DLD1 (cell line): ENCODE results near the gene MDC1.
"Not testable (repeated sequence)": the region's sequence is repeated elsewhere in the genome, so short reads cannot be mapped to it uniquely, and the experiment has no call there.

Experiments
- in situ Hi-C: cut with HindIII; loops from 2 replicates; pipeline ENCODE4 v1.10.0; 2017; ENCODE audit warnings: low sequenced_read_pairs

Gene MDC1

GRCh38 chr6:30726506-30727413, 9.7 kb upstream of the MDC1 start:
- in situ Hi-C loops = loop anchor here (25.0 kb wide), 1 partner anchor 161 kb away; the partner anchor contains the start of gene DDR1

- in situ Hi-C loops = loop anchor here (25.0 kb wide), 1 partner anchor 161 kb away; the partner anchor contains the start of gene DDR1
Measured at GRCh38 chr6:30725713-30726505, 8.8 kb upstream of the MDC1 start.

GRCh38 chr6:30724906-30725667, 8.0 kb upstream of the MDC1 start:
- in situ Hi-C loops = loop anchor here (25.0 kb wide), 1 partner anchor 162 kb away; the partner anchor contains the start of gene DDR1

- in situ Hi-C loops = not testable (repeated sequence)
Measured at GRCh38 chr6:30723843-30724741, 7.0 kb upstream of the MDC1 start.

- in situ Hi-C loops = not testable (repeated sequence)
Measured at GRCh38 chr6:30723159-30723842, 6.2 kb upstream of the MDC1 start.

- in situ Hi-C loops = no loop called here
Measured at GRCh38 chr6:30722280-30723112, 5.4 kb upstream of the MDC1 start.

GRCh38 chr6:30722025-30722279, 4.9 kb upstream of the MDC1 start:
- in situ Hi-C loops = not testable (repeated sequence)

- in situ Hi-C loops = no loop called here
Measured at GRCh38 chr6:30721198-30722024, 4.3 kb upstream of the MDC1 start.

- in situ Hi-C loops = no loop called here
Measured at GRCh38 chr6:30720738-30721197, 3.7 kb upstream of the MDC1 start.

- in situ Hi-C loops = no loop called here
Measured at GRCh38 chr6:30719791-30720737, 3.0 kb upstream of the MDC1 start, which contains the start of gene TUBB. Gene TUBB (plus strand): TSS chr6:30720352. CDS start chr6:30720507, 155 bp downstream.

GRCh38 chr6:30719356-30719755, 2.3 kb upstream of the MDC1 start:
- in situ Hi-C loops = no loop called here

GRCh38 chr6:30717845-30718720, 1.0 kb upstream of the MDC1 start:
- in situ Hi-C loops = not testable (repeated sequence)

- in situ Hi-C loops = no loop called here
Measured at GRCh38 chr6:30716879-30717128, 277 bp downstream of the MDC1 start.

GRCh38 chr6:30714263-30714662, 2.8 kb downstream of the MDC1 start:
- in situ Hi-C loops = no loop called here

- in situ Hi-C loops = no loop called here
Measured at GRCh38 chr6:30712441-30712945, 4.6 kb downstream of the MDC1 start.
